CD4-positive, alpha-beta T cell treated with Interferon alpha-2 for 1 hour (primary cell): Measurements from ENCODE around the gene SEMA6B.

Experiments used
- DNase-seq, 2 donors: peaks; one replicate each; pipeline ENCODE4 v3.0.0-alpha.2; 2020 to 2022

Gene SEMA6B

DNA sequence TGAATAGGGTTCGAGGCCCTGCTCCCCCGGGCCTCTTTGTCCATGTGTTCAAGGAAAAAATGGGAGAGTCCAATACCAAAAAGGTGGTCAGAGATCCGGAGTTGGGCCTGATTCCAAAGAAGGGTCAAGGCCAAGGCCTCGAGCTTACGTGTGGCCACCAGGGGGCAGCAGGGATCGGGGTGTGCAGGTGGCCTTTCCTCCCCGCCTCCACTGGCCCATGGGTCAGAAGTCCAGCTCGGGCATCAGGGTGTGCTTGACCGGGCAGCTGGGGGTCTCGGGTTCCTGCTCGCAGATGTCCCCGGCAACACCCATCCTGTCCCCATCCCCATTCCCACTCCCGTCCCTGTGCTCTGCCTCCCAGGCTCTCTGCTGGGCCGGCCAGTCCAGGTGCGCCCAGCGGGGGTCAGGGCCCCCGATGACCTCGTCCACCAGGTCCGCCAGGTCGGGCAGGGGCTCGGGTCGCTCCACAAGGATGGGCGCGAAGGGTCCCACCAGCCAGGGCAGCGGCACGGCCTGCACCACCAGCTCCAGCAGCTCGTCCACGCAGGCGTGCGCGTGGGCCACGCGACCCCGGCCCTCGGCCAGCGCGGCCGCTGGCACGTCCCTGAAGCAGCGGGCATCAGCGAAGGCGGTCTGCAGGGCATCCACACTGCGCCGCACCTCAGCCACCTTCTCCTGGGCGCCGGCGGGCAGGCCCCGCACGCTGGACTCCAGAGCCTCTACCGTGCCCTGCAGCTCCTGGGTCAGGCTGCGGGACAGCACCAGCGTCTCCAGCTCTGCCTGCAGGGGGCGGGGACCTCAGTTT is 36.0 kb downstream of the SEMA6B start:
- peak; percentile 10 to 28 for DNase-seq

DNA sequence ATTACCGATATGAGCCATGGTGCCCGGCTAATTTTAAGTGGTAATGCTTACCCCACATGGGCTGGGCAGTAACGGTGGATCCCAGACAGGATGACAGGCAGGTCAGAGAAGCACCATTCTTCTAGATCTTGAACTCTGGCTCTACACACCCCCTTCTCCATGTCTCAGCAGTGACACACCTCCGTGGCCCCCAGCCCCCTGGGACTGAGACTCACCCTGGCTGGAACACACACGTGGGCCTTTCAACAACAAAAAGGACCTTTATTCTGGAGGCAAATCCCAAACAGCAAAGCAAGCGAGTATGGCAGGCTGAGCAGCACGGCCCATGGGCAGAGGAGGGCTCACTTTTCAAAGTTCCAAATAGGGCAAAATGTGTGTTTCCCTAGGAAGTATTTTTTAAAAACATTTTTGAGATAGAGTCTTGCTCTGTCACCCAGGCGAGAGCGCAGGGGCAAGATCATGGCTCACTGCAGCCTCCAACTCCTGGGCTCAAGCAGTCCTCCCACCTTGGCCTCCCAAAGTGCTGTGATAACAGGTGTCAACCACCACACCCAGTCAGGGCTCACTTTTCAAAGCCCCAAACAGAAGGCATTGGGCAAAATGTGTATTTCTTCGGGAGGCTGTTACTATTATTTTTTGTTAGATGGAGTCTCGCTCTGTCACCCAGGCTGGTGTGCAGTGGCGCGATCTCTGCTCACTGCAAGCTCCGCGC is 37.0 kb downstream of the SEMA6B start:
- DNase-seq = no peak

DNA sequence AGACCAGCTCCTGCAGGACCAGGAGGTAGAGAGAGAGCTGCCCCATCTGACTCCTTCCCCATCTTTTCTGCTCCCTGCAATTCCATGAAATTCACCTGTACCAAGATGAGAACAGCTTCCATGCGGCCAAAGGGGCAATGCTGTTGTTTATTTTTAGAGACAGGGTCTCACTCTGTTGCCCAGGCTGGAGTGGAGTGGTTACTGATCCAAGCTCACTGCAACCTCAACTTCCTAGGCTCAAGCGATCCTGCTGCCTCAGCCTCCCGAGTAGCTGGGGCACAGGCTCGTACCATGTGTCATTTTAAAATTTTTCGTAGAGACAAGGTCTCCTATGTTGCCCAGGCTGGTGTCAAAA is 37.6 kb downstream of the SEMA6B start:
- DNase-seq = no peak

DNA sequence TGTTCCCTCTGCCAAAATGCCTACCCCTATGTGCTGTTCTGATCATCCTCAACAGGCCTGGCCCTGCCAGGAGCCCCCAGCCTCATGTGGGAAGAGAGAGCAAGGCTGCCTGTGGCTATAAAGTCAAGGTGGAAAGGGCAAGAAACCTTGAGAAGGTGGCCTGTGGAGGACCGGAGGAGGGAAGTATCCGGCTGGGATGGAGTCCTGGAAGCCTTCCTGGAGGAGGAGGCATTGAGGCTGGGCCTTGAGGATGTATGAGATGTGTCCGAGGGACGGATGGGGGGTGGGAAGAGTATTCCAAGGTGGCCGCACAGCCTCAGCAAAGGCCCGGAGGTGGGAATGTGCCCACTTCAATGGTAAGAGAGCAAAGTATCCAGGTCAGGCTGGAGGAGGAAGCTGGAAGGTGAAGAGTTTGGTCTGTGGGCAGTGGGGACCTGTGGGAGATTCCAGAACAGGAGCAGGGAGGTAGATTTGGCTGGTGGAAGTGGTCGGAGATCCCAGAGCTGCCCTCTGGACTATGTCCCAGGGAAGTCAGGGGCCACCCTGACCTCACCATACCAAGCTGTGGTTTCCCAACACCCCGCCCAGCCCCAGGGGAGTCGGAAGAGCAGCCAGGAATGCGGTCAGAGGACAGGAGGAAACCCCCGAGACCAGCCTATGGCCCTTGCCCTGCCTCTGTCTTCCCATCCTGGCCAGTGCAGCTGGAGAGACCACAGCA is 38.2 kb downstream of the SEMA6B start:
- no peak for DNase-seq

DNA sequence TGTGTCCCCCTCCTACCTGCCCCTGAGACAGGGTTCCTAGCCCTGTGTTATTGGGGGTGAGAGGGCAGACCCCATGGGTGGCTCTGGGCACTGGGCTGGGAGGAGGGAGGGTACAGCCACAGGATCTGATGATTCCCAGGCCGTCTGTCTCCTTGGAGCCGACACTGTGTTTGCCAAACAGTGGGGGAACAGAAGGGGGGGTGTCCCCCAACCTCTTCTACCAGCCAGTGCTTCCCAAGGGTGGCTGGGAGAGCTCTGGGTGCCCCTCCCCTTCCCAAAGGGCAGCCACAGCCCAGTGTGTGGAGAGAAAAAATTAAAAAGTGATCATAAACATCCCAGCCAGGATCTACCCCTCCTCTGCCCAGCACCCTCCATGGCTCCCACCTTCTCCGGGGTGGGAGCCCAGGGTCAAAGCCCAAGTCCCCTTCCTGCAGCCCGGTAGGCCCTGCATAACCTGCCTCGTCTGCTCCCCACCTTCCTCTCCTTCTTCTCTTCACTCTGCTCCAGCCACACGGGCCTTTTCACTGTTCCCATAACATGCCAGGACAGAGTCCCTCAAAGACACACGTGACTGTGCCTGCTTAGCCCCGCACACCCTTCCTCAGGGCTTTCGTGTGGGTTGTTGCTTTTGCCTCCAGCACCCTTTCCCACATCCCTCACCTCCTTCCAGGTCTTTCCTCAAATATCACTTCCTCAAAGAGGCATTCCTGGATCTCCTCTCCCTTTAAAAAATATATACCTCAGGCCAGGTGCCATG is 39.8 kb downstream of the SEMA6B start:
- DNase-seq = no peak

DNA sequence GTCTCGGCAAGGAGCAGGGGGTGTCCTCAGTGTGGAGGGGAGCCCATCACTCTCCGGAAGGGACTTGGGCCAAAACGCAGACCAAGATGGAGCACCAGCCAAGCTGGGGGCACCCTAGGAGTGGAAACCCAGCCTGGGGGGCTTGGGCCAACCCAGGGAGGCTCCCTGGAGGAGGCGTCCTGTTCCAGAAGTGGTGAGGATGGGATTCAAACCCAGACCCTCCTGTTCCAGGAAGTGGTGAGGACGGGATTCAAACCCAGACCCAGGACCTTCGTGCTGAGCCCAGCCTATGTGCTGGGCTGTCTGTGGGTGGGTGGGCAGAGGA is 40.4 kb downstream of the SEMA6B start:
- DNase-seq = no peak

DNA sequence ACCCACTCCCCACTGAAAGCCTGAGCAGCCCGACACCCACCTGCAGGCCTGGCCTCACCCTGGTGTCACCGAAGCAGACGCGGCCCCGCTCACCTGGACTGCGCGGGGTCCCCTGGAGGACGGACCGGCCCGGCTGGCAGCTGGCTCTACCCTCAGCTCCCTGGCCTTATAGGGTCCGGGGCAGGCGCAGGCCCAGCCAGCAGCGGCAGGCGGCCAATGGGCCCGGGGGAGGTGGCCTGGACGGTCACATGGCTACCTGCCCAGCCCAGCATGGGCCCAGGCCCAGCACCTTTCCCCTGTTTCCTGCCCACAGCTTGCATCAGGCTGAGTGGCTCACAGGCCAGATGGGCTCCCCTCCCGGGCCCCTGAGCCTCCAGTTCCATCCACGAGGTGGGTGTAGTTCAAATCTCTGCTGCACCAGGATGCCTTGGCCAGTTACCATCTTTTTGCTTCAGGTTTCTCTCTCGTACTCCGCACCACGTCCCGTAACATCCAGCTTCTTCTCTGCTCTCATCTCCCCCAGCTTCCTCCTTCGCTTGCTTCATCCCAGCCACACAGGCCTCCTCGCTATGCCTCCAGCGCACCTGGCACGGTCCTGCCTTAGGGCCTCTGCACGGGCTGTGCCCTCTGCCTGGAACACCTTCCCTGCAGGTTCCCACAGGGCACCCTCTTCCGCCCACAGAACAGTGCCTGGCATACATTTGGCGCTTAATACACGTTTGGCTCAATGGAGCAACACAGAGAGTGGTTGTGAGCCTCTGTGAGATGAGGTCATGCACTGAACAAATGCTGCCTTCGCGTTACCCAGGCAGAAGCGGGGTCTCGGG is 40.9 kb downstream of the SEMA6B start, which contains the start of gene PLIN4:
PLIN4 (minus strand) TSS at position 142 of the 827 bp plus-strand sequence. CDS start 214 bp downstream, outside the sequence.
- no peak for DNase-seq

DNA sequence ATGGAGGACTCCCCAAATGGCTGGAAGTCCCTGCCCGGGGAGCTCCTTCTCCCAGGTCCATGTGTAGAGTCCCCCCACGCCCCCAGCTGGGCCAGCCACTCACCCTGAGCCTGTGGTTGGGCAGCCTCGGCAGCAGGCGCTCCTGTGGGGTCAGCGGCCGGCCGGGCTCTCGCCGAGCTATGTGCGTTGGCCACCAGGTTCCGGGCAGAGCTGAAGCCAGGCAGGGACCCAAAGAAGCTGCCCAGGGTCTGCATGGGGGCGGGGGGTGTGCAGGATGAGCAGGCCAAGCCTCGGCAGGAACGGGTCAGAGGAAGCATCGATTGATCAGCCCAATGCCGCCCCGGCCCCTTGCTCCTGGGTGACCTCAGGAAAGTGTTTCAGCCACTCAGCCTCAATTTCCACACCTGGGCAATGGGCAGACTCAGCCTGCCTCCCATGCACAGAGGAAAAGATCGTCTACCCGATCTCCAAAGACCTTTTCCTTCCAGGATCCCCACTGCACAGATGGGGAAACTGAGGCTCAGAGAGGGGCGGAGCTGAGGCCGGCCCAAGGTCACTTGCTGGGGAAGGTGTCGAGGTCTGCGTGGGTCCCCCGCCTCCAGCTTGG is 41.9 kb downstream of the SEMA6B start:
- no peak for DNase-seq

DNA sequence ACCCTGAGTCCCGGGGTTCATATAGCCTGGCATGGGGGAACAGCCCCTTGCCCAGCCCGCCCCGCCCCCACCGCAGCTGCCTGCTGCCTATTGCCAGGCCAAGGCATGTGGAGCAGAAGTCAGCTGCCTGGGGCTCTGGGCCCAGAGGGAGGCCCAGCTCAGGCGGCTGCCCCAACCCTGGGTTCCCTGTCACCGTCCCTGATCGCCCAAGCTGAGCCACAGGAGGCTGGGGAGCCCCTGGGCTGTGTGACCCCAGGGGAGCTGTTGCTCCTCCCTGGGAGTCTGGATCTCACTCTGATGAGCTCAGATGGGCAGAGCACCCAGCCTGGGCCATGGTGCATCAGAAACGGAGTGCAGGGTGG is 42.6 kb downstream of the SEMA6B start:
- DNase-seq = no peak

DNA sequence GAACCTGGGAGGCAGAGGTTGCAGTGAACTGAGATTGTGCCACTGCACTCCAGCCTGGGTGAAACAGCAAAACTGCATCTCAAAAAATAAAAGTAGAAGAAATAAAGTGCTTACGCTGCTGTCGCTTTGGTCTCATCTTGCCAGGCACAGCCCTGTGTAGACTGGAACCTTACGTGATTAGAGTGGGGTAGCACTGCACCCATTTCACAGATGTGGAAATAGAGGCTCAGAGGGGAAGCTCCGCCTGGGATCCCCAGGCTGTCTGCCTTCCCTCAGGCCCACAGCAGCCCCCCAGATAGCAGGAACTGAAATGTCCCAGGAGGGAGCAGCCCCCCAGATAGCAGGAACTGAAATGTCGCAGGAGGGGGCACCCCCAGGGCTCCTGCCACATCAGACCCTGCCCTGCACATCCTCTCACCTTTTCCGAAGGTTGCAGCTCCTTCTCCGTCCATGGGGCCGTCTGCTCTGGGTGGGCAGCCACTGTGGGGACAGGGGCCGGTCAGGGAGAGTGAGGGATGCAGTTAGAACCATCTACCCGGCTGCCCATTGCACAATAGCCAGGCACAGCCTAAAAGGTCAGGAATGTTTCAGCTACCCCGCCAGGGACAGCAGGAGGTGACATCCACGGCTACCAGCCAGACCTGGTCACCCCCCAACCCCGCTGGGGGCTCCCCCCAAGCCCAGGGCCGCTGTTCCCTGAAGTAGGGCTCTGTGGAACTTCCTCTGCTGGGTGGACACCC is 43.1 kb downstream of the SEMA6B start:
- DNase-seq = no peak

DNA sequence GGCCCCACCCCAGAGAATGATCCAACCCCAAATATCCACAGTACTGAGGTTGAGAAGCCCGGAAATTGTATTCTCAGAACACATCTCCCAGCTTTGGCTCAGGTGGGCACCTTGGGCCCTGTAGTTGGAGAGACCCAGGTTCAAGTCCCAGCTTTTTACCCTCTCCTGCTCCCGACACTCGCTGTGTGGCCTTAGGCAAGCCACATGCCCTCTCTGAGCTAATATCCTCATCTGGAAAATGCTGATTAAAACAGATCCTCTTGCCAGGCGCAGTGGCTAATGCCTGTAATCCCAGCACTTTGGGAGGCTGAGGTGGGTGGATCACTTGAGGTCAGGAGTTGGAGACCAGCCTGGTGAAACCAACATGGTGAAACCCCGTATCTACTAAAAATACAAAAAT is 43.8 kb downstream of the SEMA6B start:
- no peak for DNase-seq

DNA sequence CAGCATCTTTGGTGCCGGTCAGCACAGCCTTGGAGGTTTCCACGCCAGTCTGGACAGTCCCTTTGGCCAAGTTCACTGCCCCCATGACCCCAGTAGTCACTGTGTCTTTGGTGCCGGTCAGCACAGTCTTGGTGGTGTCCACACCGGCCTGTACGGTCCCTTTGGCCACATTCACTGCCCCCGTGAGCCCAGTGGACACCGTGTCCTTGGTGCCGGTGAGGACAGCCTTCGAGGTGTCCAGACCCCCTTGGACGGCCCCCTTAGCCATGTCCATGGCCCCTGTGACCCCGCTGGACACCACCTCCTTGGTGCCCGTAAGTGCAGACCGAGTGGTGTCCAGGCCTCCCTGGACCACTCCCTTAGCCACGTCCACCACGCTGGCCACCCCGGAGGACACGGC is 46.2 kb downstream of the SEMA6B start:
- no peak for DNase-seq

DNA sequence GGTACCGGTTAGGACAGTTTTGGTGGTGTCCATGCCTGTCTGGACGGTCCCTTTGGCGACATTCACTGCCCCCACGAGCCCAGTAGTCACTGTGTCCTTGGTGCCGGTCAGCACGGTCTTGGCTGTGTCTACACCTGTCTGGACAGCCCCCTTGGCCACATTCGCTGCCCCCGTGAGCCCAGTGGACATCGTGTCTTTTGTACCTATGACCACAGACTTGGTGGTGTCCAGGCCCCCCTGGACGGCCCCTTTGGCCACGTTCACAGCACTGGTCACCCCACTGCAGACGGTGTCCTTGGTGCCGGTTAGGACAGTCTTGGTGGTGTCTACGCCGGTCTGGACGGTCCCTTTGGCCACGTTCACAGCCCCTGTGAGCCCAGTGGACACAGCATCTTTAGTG is 47.4 kb downstream of the SEMA6B start:
- no peak for DNase-seq

DNA sequence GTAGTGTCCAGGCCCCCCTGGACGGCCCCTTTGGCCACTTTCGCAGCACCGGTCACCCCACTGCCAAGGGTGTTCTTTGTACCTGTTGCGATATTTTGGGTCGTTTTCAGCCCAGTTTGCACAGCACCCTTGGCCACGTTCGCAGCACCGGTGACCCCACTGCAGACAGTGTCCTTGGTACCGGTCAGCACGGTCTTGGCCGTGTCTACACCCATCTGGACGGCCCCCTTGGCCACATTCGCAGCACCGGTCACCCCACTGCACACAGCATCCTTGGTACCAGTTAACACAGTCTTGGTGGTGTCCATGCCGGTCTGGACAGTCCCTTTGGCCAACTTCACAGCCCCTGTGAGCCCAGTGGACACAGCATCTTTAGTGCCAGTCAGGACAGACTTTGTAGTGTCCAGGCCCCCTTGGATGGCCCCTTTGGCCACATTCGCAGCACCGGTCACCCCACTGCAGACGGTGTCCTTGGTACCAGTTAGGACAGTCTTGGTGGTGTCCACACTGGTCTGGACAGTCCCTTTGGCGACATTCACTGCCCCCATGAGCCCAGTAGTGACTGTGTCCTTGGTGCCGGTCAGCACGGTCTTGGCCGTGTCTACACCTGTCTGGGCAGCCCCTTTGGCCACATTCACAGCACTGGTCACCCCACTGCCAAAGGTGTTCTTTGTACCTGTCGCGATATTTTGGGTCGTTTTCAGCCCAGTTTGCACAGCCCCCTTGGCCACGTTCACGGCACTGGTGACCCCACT is 48.0 kb downstream of the SEMA6B start:
- no peak for DNase-seq

DNA sequence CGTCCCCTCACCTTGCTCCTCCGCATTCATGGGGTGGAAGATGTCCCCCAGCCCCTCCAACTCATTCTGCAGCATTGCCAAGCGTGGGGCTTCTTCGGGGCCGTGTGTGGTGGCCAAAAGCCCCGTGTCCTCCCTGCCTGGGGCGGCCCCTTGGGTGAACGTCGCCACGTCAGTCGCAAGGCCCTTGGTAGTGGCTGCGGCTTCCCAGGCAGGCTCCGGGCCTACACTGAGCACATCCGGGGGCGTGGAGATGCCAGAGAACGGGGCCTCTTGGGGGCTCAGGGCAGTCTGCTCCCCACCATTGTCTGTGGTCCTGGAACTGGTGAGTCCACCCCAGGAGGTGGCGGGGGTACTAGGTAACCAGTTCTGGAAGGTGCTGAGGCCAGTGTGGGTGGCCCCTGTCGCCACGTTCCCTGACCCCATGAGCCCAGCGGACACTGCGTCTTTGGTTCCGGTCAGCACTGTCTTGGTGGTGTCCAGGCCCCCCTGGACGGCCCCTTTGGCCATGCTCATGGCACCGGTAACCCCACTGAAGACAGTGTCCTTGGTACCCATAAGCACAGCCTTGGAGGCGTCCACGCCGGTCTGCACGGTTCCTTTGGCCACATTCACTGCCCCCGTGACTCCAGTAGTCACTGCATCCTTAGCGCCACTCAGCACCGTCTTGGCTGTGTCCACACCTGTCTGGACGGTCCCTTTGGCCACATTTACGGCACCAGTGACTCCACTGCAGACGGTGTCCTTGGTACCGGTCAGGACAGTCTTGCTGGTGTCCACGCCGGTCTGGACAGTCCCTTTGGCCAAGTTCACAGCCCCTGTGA is 48.8 kb downstream of the SEMA6B start:
- DNase-seq = no peak

DNA sequence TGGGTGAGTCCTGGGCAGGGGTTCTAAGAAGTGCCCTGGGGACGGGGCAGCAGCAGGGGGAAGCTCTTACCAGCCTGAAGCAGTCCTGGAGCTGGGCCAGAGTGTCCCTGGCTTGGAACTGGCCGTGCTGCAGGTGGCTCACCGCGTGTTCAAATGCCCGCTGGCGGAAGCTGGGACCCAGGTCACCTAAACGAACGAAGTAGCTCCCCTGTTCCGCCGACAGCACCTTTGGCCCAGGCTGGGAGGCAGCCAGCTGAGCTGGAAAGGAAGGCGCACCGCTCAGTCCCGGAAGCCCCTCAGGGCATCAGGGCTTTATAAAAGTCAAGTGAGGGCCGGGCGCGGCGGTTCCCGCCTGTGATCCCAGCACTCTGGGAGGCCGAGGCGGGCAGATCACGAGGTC is 50.8 kb downstream of the SEMA6B start:
- DNase-seq = no peak

DNA sequence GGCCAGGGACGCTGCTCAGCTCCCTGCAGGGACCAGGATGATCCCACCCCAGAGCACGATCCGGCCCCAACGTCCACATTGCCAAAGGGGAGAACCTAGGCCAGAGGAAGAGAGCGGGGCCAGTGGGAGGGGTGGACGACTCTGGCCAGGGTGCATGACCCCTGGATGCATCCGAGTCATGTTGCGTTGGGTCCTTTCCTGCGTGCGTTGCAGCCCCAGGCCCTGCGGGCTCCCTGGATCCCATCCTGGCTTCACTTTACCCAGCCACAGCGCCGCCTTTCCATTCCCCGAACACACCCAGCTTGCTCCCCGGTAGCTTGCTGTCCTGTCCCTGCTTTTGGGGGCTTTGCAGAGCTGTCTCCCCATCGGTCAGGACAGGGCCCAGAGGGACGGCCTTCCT is 51.7 kb downstream of the SEMA6B start:
- no peak for DNase-seq

DNA sequence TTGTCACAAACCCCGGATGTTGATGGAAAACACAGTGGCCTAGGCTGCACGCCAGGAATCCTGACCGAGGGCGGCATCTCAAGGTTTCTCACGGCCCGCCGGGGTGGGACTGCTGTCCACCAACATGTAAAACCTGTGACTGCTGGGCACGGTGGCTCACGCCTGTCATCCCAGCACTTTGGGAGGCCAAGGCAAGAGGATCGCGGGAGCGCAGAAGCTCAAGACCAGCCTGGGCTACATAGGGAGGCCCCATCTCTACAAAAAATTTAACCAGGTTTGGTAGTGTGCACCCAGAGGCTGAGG is 52.4 kb downstream of the SEMA6B start:
- DNase-seq = no peak

DNA sequence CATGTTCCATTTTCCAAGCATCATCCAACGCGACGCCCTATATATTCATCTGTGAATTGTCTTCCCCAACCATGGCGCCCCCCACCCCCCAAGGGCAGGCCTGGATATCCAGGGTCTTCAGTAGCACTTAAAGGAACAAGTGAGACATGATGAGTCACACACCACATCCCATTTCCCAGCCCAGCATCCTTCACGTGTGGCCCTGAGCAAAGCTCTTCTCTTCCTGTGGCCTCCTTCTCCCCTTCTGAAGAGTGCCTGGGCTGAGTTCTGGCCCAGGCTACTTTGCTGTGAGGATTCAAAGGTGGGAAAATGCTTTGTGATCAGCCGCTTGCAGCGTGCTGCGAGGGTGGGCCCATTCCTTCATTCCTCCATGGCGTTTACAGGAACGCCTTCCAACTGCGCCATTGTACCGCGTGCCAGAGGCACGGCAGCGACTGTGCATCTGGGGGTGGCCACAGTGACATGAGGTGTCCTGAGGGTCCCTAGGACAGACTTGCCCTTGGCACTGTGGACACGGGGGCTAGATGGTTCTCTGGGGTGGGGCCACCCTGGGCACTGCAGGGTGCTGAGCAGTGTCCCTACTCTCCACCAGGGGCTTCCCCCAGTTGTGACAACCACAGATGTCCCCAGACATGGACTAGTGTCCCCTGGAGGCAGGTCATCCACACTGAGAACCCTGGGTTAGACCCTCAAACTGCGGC is 52.9 kb downstream of the SEMA6B start:
- no peak for DNase-seq
